ENCODE measurements around the gene CNOT4.

Gene CNOT4, protein sequence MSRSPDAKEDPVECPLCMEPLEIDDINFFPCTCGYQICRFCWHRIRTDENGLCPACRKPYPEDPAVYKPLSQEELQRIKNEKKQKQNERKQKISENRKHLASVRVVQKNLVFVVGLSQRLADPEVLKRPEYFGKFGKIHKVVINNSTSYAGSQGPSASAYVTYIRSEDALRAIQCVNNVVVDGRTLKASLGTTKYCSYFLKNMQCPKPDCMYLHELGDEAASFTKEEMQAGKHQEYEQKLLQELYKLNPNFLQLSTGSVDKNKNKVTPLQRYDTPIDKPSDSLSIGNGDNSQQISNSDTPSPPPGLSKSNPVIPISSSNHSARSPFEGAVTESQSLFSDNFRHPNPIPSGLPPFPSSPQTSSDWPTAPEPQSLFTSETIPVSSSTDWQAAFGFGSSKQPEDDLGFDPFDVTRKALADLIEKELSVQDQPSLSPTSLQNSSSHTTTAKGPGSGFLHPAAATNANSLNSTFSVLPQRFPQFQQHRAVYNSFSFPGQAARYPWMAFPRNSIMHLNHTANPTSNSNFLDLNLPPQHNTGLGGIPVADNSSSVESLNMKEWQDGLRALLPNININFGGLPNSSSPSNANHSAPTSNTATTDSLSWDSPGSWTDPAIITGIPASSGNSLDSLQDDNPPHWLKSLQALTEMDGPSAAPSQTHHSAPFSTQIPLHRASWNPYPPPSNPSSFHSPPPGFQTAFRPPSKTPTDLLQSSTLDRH

DNA sequence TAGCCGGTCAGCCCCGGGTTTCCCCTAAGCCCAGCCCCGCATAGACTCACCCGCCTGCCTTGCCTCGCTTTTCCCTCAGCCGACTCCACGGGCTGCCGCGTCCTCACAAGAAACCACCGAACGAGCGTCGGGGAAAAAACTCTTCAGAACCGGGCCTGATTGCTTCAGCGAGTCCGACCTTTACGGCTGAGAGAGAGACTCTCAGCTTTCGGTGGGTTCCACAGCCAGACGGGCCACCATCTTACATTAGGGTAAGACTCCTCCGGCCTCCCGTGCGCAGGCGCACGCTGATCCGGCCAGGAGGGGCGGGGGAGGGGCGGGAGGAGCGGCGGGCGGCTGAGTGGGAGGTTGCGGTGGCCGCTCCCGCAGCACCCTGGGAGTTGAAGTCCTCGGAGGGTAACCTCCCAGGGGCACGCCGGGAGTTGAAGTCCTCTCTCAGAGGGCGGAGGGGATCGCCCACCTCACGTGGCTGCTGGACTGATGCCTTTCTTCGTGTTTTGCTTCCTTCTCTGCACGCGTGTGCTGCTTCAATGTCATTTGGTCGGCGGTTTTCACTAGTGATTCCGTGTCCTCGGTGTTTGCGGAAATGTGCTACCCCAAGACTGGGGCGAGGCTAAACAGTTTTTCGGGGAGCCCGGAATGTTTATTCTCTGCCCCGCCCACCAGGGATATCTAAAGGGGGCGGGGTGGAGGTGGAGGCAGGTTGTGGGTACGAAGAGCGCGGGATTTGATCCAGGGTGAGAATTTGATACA lies at the start of gene CNOT4:
Gene CNOT4 (minus strand): TSS at position 264 of the 753 bp plus-strand sequence. CDS start 71,771 bp downstream, outside the sequence.
- peak; percentile 97 for DNase-seq

DNA sequence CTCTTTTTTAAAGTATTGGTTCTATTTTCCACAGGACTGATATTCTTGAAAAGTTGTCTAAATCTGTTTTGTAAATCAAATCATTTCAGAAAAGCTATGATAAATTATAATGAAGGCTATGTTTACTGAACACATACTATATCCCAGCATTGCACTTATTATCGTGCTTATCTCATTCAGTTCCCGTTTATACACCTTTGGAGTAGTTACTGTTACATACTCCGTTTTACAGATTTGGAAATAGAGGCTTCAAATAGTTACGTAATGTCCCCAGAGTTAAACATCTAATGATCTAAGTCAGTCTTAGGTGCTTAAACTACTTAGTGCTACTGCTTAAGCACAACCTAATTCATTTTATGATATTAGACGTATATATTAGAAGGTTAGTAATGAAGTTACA lies 49.0 kb upstream of the CNOT4 start:
- DNase-seq, result no peak

DNA sequence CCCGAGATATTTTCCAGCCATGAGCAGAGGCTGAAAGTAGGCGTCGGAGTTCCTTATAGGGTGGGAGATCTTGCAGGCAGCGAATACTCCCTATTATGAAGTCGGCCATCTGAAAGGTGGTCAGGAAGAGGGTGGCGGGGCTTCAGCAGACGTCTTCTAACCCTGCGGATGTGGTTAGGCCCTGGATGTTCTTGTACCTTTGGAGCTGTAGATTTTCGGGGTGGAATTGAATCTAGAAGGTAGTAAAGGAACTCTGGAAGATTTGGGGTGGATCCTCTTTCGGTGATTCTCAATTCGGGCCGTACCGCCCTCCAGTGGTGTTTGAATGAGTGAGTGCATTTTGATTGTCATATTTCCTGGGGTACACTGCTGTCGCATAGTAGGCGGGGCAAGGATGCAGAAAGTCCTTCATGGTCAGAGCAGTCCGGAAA lies 48.5 kb upstream of the CNOT4 start:
- peak; percentile 14 for DNase-seq

DNA sequence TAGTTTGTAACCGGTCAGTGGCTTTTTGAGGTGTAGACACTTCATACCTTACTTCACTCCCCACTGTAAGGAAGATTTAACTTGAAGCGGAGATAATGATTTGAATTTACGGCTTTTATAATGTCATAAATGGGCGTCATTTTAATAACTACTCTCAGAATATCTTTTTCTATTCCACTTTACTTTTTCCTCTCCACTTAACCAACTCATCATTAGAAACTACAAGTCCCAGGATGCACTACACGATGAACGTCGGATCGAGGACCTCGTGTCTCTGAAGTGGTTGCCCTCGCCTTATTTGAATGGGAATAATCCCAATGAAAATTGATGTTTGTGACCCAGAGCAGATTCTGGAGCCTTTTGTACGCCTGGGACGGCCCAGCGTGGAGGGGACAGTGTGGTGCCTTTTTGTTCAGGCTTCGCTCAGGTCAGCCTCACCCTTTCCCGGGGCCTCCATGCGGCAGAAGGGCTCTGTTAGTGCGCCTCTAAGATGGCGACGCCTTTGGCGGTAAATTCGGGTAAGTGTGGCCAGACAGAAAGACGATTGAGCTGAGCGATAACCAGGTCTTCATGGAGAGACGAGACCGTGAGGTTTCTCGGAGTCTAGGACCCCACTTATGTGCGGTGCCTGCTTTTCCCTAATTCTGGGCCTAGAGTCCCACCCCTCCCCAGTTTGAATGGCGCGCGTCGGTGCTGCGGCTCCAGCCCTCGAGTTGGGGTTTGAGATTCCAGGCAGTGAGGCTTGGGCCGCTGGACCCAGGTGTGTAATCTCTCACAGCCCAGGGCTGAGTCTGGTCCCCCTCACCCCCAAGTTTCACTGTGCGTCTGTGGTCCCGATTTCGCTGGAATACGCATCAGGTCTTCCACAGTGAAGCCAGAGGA lies 47.8 kb upstream of the CNOT4 start, which contains the start of gene NUP205:
Gene NUP205 (plus strand): TSS at position 463 of the 882 bp plus-strand sequence. CDS start 28 bp downstream, at position 491.
- peak; percentile 76 for DNase-seq

DNA sequence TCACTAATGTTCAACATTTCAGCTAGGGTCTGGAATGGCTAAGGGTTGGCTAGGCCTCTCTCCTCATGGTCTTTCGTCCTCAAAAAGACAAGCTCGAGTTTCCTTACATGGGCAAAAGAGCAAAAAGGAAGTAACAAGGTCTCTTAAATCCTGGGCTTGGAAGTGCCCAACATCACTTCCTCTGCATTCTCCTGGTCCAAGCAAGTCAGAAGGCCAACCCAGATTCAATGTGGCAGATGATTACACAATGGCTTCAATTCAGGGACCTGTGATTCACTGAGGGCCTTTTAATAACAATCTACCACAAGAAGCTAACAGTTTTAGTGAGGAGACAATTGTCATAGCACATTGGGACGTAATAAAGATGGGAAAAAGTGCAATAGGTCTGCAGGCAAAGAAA lies 43.4 kb upstream of the CNOT4 start:
- no peak for DNase-seq

DNA sequence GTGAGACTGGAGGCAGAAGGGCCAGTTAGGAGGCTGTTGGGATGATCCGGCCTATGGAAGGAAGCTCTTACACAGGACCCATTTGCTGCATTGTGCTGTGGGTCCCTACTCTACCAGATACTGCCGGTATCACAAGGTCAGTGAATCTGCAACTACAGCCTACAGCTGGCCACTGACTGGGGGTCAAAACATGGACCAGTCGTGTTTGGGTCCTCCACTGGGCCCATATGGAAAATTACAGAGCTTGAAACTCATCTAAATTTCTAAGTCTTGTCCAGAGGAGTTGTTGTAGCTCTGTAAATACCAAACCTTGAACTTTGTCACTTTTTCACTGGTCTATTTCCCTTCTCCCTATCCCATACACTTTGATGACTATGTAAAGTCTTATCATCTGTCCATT lies 42.2 kb upstream of the CNOT4 start:
- no peak for DNase-seq

DNA sequence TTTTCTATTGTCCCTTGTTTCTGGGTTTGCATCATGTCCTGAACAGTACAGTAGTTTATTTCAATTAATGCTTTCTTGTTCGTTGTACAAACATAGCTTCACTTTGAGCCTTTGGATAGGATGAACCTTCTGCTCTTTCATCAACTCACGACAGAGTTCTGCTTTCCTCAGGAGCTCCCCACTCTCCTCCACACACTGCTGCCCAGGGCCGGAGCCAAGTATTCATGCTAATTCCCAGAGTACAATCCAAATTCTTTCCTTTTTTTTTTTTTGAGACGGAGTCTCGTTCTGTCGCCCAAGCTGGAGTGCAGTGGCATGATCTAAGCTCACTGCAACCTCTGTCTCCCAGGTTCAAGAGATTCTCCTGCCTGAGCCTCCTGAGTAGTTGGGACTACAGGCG lies 40.3 kb upstream of the CNOT4 start:
- DNase-seq, result no peak

DNA sequence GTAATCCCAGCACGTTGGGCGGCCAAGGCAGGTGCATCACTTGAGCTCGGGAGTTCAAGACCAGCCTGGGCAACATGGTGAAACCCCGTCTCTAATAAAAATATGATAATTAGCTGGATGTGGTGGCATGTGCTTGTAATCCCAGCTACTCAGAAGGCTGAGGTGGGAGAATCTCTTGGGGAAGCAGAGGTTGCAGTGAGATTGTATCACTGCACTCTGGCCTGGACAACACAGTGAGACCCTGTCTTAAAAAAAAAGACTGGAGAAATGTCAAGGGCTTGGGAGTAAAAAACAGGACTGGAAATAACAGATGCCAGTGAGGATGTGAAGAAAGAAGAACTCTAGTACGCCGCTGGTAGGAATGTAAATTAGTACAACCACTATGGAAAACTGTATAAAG lies 31.1 kb upstream of the CNOT4 start:
- DNase-seq, result no peak

DNA sequence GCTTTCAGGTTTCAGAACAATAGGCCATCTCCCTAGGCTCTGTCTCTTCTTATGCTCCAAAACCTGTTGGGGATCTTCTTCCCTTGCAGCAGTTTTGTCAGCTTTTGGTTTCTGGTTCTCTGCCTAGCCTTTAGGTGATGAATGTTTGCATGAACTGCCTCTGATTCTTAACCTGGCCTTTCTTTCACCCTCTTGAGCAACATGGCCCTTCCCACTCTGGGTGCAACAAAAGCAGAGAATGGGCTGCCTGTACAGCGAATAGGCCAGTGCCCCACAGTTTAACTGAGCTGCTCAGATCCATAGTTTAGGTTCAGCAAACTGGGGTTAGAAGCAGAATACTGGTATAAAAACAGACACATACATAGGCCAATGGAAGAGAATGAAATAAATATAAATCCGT lies 29.7 kb upstream of the CNOT4 start:
- no peak for DNase-seq

DNA sequence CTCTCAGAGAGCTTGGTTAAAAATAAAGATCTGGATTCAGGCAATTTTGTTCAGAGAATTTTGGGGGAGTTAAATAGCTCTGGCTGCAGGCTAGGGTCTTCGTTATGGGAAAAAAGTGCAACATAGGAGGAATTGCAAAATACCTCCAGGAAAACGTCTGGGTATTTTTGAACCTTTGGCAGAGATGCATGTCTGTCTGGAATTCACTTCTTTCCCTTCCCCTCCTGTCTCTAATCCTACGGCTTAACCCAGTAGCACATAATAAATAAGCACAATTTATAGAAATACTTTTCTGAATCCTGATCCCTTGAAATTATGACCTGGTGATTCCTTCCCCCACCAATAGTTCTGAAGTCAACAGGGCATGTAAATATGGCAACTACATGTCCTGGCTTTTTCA lies 28.5 kb upstream of the CNOT4 start:
- DNase-seq, result no peak

DNA sequence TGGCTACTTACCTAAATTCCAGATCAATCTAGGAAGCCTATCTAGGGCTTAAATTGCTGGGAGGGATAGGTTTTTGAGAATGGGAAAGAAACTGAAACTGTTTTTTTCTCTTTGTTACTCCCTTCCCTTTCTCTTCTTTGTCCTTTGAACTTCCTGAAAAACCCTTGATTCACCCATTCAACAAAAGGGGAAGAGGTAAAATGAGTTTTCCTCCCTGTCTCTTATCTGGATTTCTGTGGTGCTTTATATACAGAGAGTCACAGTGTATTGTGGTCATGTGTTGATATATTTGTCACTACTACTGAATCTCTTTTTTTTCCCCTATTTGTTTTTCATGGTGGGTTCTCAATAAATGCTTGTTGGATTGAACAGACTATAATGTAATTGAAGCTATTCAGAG lies 28.0 kb upstream of the CNOT4 start:
- no peak for DNase-seq

DNA sequence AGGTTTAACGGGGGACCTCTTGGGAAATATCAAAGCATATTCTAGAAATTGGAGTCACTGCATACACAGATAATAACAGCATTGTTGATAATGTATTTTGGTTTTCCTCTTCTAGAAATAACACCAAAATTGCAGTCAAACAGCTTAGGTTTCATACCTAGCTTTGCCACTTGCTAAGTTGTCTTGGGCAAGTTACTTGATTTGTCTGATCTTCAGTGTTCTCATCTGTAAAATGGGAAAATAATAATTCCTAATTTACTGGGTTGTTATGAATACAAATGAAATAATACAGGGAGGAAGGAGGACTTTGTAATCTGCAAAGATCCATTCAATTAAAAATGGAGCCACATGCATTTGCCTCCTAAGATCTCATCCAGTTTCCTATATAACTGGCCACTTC lies 27.6 kb upstream of the CNOT4 start:
- no peak for DNase-seq

DNA sequence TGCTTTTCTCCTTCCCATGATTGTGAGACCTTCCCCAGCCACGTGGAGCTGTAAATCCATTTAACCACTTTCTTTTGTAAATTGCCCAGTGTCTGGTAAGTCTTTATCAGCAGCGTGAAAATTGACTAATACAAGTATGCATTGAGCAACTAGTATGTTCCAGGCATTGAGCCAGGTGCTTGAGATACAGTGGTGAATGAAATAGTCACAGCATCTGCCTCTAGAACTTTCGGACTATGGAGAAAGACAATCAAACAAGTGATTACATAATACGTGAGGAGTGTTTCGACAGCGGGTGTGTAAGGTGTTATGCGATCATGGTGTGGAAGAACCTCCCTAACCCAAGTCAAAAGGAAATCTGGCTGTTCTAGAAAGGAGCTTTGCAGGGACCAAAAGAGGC lies 26.2 kb upstream of the CNOT4 start:
- no peak for DNase-seq

DNA sequence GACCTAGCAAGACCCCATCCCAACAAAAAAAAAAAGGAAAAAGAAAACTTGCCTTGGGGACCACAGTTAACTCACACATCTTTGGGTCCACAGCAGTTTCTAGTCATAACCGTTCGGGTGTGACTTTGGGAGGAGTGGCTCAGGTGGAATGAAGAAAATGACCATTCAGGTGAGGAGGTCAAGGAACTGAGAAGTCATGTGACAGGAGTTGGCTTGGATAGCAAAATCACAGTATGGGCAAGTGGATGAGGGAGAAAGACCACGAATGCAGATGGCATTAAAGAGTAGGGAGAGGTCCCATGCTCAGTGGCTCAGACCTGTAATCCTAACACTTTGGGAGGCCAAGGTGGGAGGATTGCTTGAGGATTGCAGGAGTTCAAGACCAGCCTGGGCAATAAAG lies 17.1 kb upstream of the CNOT4 start:
- DNase-seq, result no peak

DNA sequence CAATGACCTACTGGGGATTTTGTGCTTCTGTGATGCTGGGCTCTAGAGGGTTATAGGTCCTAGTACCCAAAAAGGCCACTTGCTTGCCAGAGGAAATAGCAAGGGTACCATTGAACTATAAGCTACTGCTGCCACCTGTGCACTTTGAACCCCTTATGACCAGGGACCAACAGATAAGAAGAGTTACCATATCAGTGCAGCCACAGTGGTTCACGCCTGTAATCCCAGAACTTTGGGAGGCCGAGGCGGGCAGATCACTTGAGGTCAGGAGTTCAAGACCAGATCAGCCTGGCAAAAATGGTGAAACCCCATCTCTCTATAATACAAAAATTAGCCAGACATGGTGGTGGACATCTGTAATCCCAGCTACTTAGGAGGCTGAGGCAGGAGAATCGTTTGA lies 15.5 kb upstream of the CNOT4 start:
- DNase-seq, result no peak

DNA sequence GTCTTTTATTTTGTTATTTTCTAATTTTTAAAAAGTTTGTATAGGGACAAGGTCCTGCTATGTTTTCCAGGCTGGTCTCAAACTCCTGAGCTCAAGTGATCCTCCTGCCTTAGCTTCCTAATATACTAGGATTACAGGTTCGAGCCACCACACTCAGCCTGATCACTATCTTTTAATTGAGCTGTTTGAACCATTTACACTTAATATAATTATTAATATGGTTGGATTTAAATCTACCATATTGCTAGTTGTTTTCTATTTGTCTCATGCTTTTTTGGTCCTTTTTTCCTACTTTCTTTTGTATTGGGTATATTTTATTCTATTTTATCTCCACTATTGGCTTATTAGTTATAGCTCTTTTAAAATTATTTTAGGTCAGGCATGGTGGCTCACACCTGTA lies 13.2 kb upstream of the CNOT4 start:
- DNase-seq, result no peak

DNA sequence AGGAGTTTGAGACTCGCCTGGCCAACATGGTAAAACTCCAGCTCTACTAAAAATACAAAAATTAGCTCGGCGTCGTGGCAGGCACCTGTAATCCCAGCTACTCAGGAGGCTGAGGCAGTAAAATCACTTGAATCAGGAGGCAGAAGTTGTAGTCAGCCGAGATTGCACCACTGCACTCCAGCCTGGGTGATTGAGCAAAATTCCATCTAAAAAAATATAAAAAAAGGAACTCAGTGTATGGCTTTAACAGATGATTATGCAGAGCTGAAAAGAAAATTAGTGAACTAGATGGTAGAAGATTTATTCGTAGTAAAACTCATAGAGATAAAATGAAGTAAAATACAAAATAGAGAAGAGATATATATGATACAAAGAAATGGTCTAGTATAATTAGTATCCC lies 12.6 kb upstream of the CNOT4 start:
- no peak for DNase-seq

DNA sequence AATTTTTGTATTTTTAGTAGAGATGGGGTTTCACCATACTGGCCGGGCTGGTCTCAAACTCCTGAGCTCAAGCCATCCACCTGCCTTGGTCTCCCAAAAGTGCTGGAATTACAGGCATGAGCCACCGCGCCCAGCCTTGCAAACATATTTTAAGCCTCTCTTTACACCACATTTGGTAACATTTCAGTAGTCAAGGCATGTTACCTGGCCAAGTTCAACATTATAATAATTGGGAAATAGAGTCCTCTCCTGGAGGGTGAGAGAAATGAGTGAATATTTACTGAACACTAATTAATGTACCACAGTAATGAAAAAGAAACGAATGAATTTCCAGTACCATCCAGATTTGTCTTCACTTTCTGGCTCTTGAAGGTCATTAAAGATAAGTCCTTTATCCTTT lies 10.0 kb upstream of the CNOT4 start:
- no peak for DNase-seq

DNA sequence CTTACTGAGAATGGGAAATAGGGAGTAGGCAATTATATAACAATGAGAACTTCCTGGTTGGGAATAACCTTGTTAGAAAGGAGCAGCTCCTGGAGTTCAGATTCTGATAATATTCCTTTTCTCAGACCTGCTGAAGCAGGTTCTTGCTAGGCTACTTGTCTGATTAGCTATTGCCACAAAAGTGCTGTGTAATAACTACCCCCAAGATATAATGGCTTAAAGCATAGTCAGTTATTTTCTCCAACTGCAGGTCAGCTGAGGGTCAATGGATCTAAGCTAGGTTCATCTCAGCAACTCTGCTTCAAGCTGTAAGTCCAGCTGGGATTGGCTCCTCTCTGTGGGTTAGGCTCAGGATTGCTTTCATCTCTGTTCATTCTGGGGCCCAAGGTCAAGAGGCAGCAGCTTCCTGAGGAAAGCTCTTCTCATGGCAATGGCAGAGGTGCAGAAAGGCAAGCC lies 9.4 kb upstream of the CNOT4 start:
- no peak for DNase-seq

DNA sequence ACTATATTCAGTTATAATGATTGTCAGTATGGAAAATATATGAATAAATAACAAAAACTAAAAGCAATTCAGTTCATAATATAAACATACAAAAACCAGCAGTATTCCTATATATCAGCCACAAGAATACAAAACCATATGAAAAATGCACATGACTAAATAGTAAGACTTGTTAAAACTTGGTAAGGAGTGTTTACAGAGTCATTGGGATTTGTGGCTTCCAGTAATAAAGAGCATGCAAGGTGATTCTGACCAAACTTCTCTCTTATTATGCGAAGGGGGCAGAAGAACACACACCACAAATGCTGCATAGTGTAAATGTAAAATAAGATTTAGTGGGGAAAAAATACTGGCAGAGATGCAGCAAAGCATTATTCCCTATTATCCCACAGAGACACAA lies 8.8 kb upstream of the CNOT4 start:
- no peak for DNase-seq

DNA sequence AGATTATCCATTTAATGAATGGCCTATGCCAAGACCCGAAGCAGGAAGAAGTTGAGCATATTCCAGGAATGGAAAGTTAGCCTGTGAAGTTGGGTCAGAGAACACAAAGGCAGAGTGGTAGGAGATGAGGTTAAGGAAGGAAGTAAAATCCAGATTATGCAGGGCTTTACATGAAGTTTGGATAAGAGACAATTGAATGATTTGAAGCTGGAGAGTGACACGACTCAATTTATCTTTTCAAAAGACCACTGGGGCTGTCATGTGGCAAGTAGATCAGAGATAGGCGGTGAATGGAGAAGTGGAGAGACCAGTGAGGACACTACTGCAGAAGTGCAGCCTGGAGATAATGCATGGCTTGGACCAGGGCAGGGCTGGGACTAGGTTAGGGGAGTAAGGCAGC lies 7.2 kb upstream of the CNOT4 start:
- DNase-seq, result no peak

DNA sequence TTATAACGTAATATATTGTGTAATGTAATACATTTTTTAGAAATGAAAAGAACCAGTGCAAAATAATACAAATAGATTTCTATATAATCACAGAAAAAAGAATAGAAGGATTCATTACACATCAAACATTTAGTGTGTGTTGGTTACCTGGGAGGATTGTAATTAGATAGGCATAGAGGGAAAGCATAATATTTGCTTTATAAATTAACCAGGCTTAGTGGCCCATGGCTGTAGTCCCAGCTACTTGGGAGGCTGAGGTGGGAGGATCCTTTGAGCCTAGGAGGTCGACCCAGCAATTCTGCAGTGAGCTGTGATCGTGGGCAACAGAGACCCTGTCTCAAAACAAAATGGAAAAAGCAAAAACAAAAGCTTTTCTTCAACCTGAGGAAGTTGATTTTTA lies 5.0 kb upstream of the CNOT4 start:
- DNase-seq, result no peak

Data from midbrain (tissue), 1 donor.